Activated CD4-positive, alpha-beta T cell treated with anti-CD3 and anti-CD28 coated beads, Interleukin-2, Interleukin-6, amounts not matched to agents 100 ng/mL and 50 ng/mL, durations not matched to agents 16 hours and 8 hours (primary cell): Measurements from ENCODE around the gene COL21A1.
"Not testable (repeated sequence)": the region's sequence is repeated elsewhere in the genome, so short reads cannot be mapped to it uniquely, and the experiment has no call there.

Source experiments
- DNase-seq: peaks from one replicate; pipeline ENCODE4 v3.0.0-alpha.2; 2020

COL21A1 gene

GRCh38 chr6:56246881-56247653, at the start of gene COL21A1:
Gene COL21A1 (minus strand): TSS chr6:56247580. CDS start chr6:56182618, 64,962 bp downstream.
- no peak for DNase-seq

- DNase-seq, result no peak
Observed at GRCh38 chr6:56293781-56294180, 46.4 kb upstream of the COL21A1 start.

- DNase-seq, result peak; percentile 11
Observed at GRCh38 chr6:56292505-56293181, 45.3 kb upstream of the COL21A1 start.

GRCh38 chr6:56291302-56291917, 44.0 kb upstream of the COL21A1 start:
- DNase-seq, result no peak

GRCh38 chr6:56289721-56290120, 42.3 kb upstream of the COL21A1 start:
- DNase-seq, result no peak

- DNase-seq, result no peak
Observed at GRCh38 chr6:56288347-56288746, 41.0 kb upstream of the COL21A1 start.

- DNase-seq, result no peak
Observed at GRCh38 chr6:56282391-56282790, 35.0 kb upstream of the COL21A1 start.

- DNase-seq, result no peak
Observed at GRCh38 chr6:56280126-56280525, 32.7 kb upstream of the COL21A1 start.

GRCh38 chr6:56279331-56280080, 32.1 kb upstream of the COL21A1 start:
- no peak for DNase-seq

- DNase-seq, result no peak
Observed at GRCh38 chr6:56278171-56278591, 30.8 kb upstream of the COL21A1 start.

GRCh38 chr6:56270812-56271441, 23.5 kb upstream of the COL21A1 start:
- no peak for DNase-seq

GRCh38 chr6:56268266-56268665, 20.9 kb upstream of the COL21A1 start:
- DNase-seq, result no peak

- no peak for DNase-seq
Observed at GRCh38 chr6:56266011-56266410, 18.6 kb upstream of the COL21A1 start.

- DNase-seq, result no peak
Observed at GRCh38 chr6:56263596-56264315, 16.4 kb upstream of the COL21A1 start.

GRCh38 chr6:56260593-56260992, 13.2 kb upstream of the COL21A1 start:
- DNase-seq, result not testable (repeated sequence)

GRCh38 chr6:56259234-56260077, 12.1 kb upstream of the COL21A1 start:
- DNase-seq, result no peak

GRCh38 chr6:56255349-56255748, 8.0 kb upstream of the COL21A1 start:
- DNase-seq, result no peak

- no peak for DNase-seq
Observed at GRCh38 chr6:56250266-56250665, 2.9 kb upstream of the COL21A1 start.

- no peak for DNase-seq
Observed at GRCh38 chr6:56247654-56248122, 308 bp upstream of the COL21A1 start.

- no peak for DNase-seq
Observed at GRCh38 chr6:56246541-56246880, 869 bp downstream of the COL21A1 start.

GRCh38 chr6:56245903-56246351, 1.5 kb downstream of the COL21A1 start:
- no peak for DNase-seq
